Fibroblast of lung (primary cell): ENCODE results near the gene TXK.

Source experiments
- CTCF ChIP-seq, 2 donors: IDR thresholded peaks in 1 of 2; conservative IDR thresholded peaks in 1 of 2; 1 replicate in 1 of 2; 2 replicates in 1 of 2; pipeline ENCODE4 v1.5.1; 2011 to 2012; ENCODE audit warnings: low read length in 2 of 2, control low read depth in 1 of 2, inconsistent platforms in 1 of 2, low read depth in 1 of 2, mild to moderate bottlenecking in 1 of 2
- EZH2 ChIP-seq: IDR thresholded peaks from 2 replicates; pipeline ENCODE4 v1.5.1; 2012; ENCODE audit warnings: low read length, control low read depth, mild to moderate bottlenecking; ENCODE audit errors: missing control alignments

DNA sequence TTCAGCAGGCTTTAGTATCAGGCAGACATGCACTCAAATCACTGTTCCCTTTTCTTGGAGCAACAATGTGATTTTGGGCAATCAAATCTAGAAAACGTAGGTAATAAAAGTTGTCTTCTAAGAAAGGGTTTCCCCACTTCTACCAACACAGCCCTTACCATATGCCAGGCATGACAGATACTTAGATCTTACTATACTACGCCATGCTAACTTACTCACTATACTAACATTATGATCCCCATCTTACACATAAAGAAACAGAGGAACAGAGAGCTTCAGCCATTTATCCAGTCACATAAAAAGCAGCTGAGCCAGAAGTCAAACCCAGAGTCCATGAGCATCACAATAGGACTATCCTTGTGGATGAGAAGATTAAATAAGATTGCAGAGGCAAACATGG, 9.2 kb downstream of the TXK start:
- TF ChIP-seq CTCF (conservative IDR thresholded peaks at IDR 0.05 in 1 of 2, IDR thresholded peaks at IDR 0.05 in 1 of 2; ENCODE audit: low read depth in 1 of 2, low read length in 2 of 2) (no peak), EZH2 (no peak)
